Body of pancreas (tissue), 4 donors: ENCODE data around the gene CHEK1. TPM values are rescaled to one million over a fixed set of nuclear protein-coding genes. Genes with fewer than 3 reads are reported as not detected.

ENCODE experiments used
- ATAC-seq: fragments of 150-250 bp; one replicate; pipeline ENCODE4 v1.9.1; 2016
- DNase-seq, 4 donors: peaks; one replicate each; pipeline ENCODE4 v3.0.0-alpha.2; 2019
- H3K27ac ChIP-seq, 4 donors: fragments of 200-600 bp; sonication (generic); 1 replicate in 3 of 4; 2 replicates in 1 of 4; pipeline versions ENCODE4 v1.5.1 to v1.6.1; 2016 to 2019; ENCODE audit warnings: mild to moderate bottlenecking in 1 of 4, mixed read lengths in 1 of 4, moderate library complexity in 1 of 4
- H3K27me3 ChIP-seq, 2 donors: fragments of 200-600 bp; sonication (generic); one replicate each; pipeline ENCODE4 v1.6.0; 2016; ENCODE audit warnings: mild to moderate bottlenecking in 1 of 2
- H3K36me3 ChIP-seq, 2 donors: fragments of 200-600 bp; sonication (generic); replicated peaks in 1 of 2; 2 replicates each; pipeline ENCODE4 v1.5.1; 2016; ENCODE audit warnings: low read depth in 2 of 2; ENCODE audit not compliant: insufficient read depth in 1 of 2
- H3K4me1 ChIP-seq: fragments of 200-600 bp; sonication (generic); one replicate; pipeline ENCODE4 v1.6.0; 2016
- H3K4me3 ChIP-seq, 2 donors: fragments of 200-600 bp; sonication (generic); 1 replicate in 1 of 2; 2 replicates in 1 of 2; pipeline ENCODE4 v1.5.1; 2016 to 2019
- H3K9me3 ChIP-seq, 3 donors: fragments of 200-600 bp; sonication (generic); 1 replicate in 2 of 3; 2 replicates in 1 of 3; pipeline ENCODE4 v1.5.1; 2016
- POLR2A ChIP-seq, 3 donors: fragments of 450-650 bp; IDR thresholded peaks; one replicate each; pipeline ENCODE4 v1.6.1; 2016; ENCODE audit warnings: antibody characterized with exemption in 3 of 3, mild to moderate bottlenecking in 2 of 3
- WGBS, 2 donors: methylation state at CpG; one replicate each; pipeline ENCODE4 v1.1.5; 2017; 5-methylcytosine and 5-hydroxymethylcytosine counted together
- intact Hi-C: fragments of 100-400 bp; cut with DNase I; formaldehyde crosslinking; loops from one replicate; pipeline ENCODE4 v1.15.1; 2023
- total RNA-seq, 2 donors: library from RNA; depleted of rRNA; stranded (reverse); fragments of >200 nt; gene quantifications; one replicate each; pipeline ENCODE4 v1.1.0, GENCODE V29; 2016
- TF ChIP-seq, protein P1 (sequence below), 7 experiments: fragments of 450-650 bp in 4 of 7; fragments of 200-600 bp in 3 of 7; sonication (generic) in 3 of 7; IDR thresholded peaks; one replicate each; pipeline ENCODE4 v1.5.1; 2016 to 2019; ENCODE audit warnings: antibody characterized with exemption in 7 of 7

CHEK1 gene
- total RNA-seq, 2 donors from 2014 or later = 0.33 to 1.8 TPM

DNA sequence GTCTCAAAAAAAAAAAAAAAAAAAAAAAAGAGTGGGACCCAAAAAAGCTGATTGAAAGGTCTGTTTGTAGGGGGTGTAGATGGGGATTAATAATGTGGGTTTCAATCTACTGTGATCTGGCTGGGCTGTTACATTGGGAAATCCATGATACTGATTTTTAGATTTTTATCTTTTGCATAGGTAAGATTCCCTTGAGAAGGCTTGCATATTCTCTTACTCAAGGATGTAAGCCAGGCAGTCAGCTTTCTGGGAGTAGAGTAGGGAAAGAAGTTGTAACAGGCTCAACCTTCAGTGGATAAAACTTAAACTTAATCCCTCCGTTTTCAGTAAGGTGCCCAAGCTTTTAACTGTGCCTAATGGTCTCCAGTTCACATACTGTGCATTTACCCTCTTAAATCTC lies 1.9 kb upstream of the CHEK1 start:
- DNase-seq = no peak
- peaks cover 26 to 29% of the 10 kb centered on the region in 2 donors for H3K36me3 ChIP-seq
- intact Hi-C loops = loop anchor here (10.0 kb wide), 1 partner anchor 48 kb away; no protein-coding TSS in a partner anchor
- no peak for ATAC-seq
- peaks cover 16% of the 10 kb centered on the region for H3K4me1 ChIP-seq
- WGBS, 2 donors = 70 to 83% methylated on average over 1 of the region's 1 CpG
- H3K9me3 ChIP-seq = no peaks in the 10 kb centered on the region
- no peak overlapping the region for H3K27ac ChIP-seq
- no peaks in the 10 kb centered on the region for H3K27me3 ChIP-seq
- H3K4me3 ChIP-seq = no peak overlapping the region
- TF ChIP-seq POLR2A (IDR thresholded peaks at IDR 0.05) = no peak
- TF ChIP-seq, protein P1, sequence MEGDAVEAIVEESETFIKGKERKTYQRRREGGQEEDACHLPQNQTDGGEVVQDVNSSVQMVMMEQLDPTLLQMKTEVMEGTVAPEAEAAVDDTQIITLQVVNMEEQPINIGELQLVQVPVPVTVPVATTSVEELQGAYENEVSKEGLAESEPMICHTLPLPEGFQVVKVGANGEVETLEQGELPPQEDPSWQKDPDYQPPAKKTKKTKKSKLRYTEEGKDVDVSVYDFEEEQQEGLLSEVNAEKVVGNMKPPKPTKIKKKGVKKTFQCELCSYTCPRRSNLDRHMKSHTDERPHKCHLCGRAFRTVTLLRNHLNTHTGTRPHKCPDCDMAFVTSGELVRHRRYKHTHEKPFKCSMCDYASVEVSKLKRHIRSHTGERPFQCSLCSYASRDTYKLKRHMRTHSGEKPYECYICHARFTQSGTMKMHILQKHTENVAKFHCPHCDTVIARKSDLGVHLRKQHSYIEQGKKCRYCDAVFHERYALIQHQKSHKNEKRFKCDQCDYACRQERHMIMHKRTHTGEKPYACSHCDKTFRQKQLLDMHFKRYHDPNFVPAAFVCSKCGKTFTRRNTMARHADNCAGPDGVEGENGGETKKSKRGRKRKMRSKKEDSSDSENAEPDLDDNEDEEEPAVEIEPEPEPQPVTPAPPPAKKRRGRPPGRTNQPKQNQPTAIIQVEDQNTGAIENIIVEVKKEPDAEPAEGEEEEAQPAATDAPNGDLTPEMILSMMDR (IDR thresholded peaks at IDR 0.05) = no peak

DNA sequence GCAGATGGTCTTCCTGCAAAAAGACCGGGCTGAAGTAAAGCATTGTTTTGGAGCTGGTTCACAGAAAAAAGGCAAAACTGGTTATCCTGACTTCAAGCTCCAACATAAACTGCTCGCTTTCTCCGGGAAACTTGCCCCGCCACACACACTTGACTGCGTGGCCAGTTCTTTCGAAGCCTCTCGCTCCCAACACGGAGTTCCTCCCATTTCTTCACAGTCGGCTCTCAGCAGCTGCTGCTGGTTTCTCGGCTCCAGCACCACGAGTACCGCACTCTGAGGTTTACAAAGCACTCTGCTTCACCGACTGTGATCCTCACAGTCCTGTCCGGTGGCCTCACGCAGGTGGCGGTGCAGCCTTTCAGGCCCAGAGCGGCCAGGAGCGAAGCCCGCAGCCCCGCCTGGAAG lies 264 bp downstream of the CHEK1 start:
- intact Hi-C loops = loop anchor here (10.0 kb wide), 1 partner anchor 50 kb away; no protein-coding TSS in a partner anchor
- H3K4me3 ChIP-seq = peak overlapping the region; percentile 11 to 53

GRCh38 chr11:125625630-125626287 lies 796 bp downstream of the CHEK1 start:
- intact Hi-C loops = loop anchor here (10.0 kb wide), 1 partner anchor 51 kb away; no protein-coding TSS in a partner anchor
- TF ChIP-seq, protein P1 (IDR thresholded peaks at IDR 0.05) = peak in 1 of 7 experiments; percentile 11
- TF ChIP-seq POLR2A (IDR thresholded peaks at IDR 0.05) = peak; percentile 85 to 94 (median 90)
- WGBS, 2 donors = 0 to 2% methylated on average over 13 to 51 of the region's 51 CpGs

More for the DNA sequence above, 264 bp downstream of the CHEK1 start:
- peak overlapping the region; percentile 92 to 99 (median 96) for H3K27ac ChIP-seq
- ATAC-seq (peak; percentile 59), DNase-seq (no peak)
- H3K4me1 ChIP-seq = peaks cover 16% of the 10 kb centered on the region
- no peaks in the 10 kb centered on the region for H3K9me3 ChIP-seq
- 0 to 1% methylated on average over 16 to 20 of the region's 20 CpGs for WGBS, 2 donors
- H3K36me3 ChIP-seq = peaks cover 4 to 10% of the 10 kb centered on the region in 2 donors
- no peaks in the 10 kb centered on the region for H3K27me3 ChIP-seq
- no peak for TF ChIP-seq POLR2A (IDR thresholded peaks at IDR 0.05)
- TF ChIP-seq, protein P1 (IDR thresholded peaks at IDR 0.05) = no peak

DNA sequence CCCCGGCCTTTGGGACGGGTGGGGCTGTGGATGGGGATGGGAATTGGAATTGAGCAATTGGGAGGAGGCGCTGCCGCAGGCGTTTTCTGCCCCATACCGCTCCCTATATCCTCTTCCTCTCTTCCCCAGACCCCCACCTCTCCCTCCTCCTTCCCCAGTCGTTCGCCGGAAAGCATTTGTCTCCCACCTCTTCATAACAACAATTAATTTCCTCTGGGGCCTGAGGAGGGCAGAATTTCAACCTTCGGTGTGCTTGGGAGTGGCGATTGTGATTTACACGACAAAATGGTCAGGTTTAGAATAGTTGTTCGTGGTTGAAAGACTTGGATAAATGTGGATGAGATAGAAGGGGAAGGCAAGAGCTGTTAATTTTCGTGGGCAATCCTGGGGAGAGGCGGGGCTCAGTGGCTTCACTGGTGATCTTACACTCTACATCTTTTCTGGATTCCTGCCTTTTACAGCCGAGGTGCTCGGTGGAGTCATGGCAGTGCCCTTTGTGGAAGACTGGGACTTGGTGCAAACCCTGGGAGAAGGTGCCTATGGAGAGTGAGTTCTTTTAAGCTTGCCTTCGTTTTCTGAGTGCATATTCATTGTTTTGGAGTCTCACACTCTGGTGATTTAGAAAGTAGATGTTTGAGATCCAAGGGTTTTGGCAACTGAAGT lies 1.5 kb downstream of the CHEK1 start:
- Histone ChIP-seq H3K4me3 (peak overlapping the region; percentile 11 to 53), H3K27ac (peak overlapping the region; percentile 92 to 99 (median 96)), H3K27me3 (no peaks in the 10 kb centered on the region), H3K9me3 (no peaks in the 10 kb centered on the region), H3K4me1 (peaks cover 16% of the 10 kb centered on the region), H3K36me3 (no peaks in the 10 kb centered on the region)
- intact Hi-C loops = loop anchor here (10.0 kb wide), 1 partner anchor 52 kb away; no protein-coding TSS in a partner anchor
- DNase-seq (peak in 1 of 4 donors; percentile 12), ATAC-seq (no peak)
- WGBS, 2 donors = 1% methylated on average over 18 of the region's 18 CpGs
- TF ChIP-seq POLR2A (IDR thresholded peaks at IDR 0.05) = no peak
- TF ChIP-seq, protein P1 (IDR thresholded peaks at IDR 0.05) = peak in 4 of 7 experiments; percentile 12 to 31 (median 22)

More at GRCh38 chr11:125625630-125626287, 796 bp downstream of the CHEK1 start:
- peak overlapping the region; percentile 11 to 53 for H3K4me3 ChIP-seq
- no peaks in the 10 kb centered on the region for H3K9me3 ChIP-seq
- peak overlapping the region; percentile 92 to 99 (median 96) for H3K27ac ChIP-seq
- peaks cover 16% of the 10 kb centered on the region for H3K4me1 ChIP-seq
- DNase-seq (peak; percentile 85 to 88 (median 87)), ATAC-seq (peak; percentile 93)
- peaks cover 0 to 5% of the 10 kb centered on the region in 2 donors for H3K36me3 ChIP-seq
- H3K27me3 ChIP-seq = no peaks in the 10 kb centered on the region
